Subcutaneous adipose tissue (tissue), 4 donors: ENCODE measurements around the gene USP9Y. TPM values are rescaled to one million over a fixed set of nuclear protein-coding genes. Genes with fewer than 3 reads are reported as not detected.

Experiments
- CTCF ChIP-seq: fragments of 450-650 bp; IDR thresholded peaks from one replicate; pipeline ENCODE4 v1.5.1; 2016; ENCODE audit warnings: low read depth, mild to moderate bottlenecking, control low read depth, antibody characterized with exemption, moderate library complexity
- total RNA-seq, 4 donors: library from RNA; depleted of rRNA; stranded (reverse); fragments of >200 nt; gene quantifications; one replicate each; pipeline ENCODE4 v1.1.0, GENCODE V29; 2016

USP9Y gene
- total RNA-seq = 10 to 100 TPM in 2 of 4 donors, under 1 TPM in 2; under 0.01 to 34.4 (median 13.5) TPM

GRCh38 chrY:12701181-12701695 is at the start of gene USP9Y:
Gene USP9Y (plus strand): TSS chrY:12701231. CDS start chrY:12709448, 8,217 bp downstream.
- TF ChIP-seq CTCF = no peak

- no peak for TF ChIP-seq CTCF
These were observed 49.4 kb upstream of the USP9Y start for GRCh38 chrY:12651621-12652036.

- no peak for TF ChIP-seq CTCF
These were observed 39.0 kb upstream of the USP9Y start for GRCh38 chrY:12661745-12662681.

- no peak for TF ChIP-seq CTCF
These were observed 38.1 kb upstream of the USP9Y start for GRCh38 chrY:12662745-12663591.

GRCh38 chrY:12678111-12678510 is 22.9 kb upstream of the USP9Y start:
- no peak for TF ChIP-seq CTCF

GRCh38 chrY:12681535-12681934 is 19.5 kb upstream of the USP9Y start:
- TF ChIP-seq CTCF = no peak

GRCh38 chrY:12688337-12688736 is 12.7 kb upstream of the USP9Y start:
- no peak for TF ChIP-seq CTCF
